Measurements from ENCODE around the gene PAM. TPM values are rescaled to one million over a fixed set of nuclear protein-coding genes. Genes with fewer than 3 reads are reported as not detected.

PAM gene
- total RNA-seq, 2 donors from 2014 or later = 2,512 to 4,531 TPM

DNA sequence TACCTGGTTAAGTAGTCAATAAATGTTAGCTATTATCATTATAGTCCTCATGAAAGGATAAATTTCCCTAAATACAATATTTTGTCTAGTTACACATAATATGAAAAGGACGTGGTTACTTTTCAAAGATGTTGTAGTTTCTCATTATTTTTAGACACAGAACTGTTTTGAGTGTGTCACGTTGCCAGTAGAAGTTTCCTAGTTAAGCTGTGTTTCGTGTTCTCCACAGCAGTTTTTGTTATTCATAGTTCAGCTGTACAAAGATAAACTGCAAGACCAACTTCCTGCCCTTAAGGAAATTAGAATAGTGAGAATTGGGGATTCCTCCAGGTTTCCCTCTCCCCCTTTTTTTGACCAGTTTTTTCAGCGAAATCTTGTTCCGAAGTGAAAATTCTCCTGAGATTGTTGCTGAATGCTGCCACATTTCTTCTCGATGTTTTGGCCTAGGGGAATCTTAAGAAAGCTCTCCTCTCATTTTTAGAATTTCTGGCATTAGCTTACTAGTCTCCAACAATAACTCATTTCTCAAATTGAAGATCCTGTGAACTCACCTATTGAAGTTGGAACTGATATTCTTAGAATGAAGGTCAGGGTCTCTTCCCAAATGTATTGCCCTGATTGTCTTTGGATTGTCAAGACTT, 176.1 kb downstream of the PAM start:
- no peak for DNase-seq (ENCODE audit: low spot score)
- Histone ChIP-seq H3K27me3 (no peaks in the 10 kb centered on the region), H3K4me3 (no peak overlapping the region), H3K36me3 (peaks cover 71% of the 10 kb centered on the region), H3K4me1 (peaks cover 0 to 39% of the 10 kb centered on the region in 2 donors), H3K27ac (peak overlapping the region in 1 of 2 donors; percentile 11), H3K9me3 (no peaks in the 10 kb centered on the region)
- TF ChIP-seq, protein P1, sequence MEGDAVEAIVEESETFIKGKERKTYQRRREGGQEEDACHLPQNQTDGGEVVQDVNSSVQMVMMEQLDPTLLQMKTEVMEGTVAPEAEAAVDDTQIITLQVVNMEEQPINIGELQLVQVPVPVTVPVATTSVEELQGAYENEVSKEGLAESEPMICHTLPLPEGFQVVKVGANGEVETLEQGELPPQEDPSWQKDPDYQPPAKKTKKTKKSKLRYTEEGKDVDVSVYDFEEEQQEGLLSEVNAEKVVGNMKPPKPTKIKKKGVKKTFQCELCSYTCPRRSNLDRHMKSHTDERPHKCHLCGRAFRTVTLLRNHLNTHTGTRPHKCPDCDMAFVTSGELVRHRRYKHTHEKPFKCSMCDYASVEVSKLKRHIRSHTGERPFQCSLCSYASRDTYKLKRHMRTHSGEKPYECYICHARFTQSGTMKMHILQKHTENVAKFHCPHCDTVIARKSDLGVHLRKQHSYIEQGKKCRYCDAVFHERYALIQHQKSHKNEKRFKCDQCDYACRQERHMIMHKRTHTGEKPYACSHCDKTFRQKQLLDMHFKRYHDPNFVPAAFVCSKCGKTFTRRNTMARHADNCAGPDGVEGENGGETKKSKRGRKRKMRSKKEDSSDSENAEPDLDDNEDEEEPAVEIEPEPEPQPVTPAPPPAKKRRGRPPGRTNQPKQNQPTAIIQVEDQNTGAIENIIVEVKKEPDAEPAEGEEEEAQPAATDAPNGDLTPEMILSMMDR (IDR thresholded peaks at IDR 0.05) = no peak

DNA sequence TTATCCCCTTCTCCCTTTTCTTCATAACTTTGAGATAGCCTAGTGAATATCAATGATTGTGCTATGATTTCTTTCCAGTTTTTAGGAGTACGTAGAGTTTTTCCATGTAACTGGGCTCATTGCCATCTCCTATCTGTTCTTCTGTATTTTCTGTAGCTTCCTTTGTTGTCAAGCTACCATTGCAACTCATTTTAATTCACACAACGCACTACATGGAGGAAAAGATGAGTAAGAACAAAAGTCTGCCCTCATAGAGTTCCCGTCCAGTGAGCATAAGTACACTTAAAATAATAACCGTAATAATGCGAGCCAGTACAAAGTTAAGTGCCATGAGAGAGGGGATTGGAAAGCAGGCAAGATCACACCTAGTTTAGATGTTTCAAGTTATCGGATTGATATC, 177.7 kb downstream of the PAM start:
- Histone ChIP-seq H3K27ac (no peak overlapping the region), H3K27me3 (no peaks in the 10 kb centered on the region), H3K36me3 (peaks cover 59% of the 10 kb centered on the region), H3K9me3 (no peaks in the 10 kb centered on the region), H3K4me3 (no peak overlapping the region), H3K4me1 (peaks cover 0 to 39% of the 10 kb centered on the region in 2 donors)
- DNase-seq (ENCODE audit: low spot score) = no peak
- TF ChIP-seq, protein P1 (IDR thresholded peaks at IDR 0.05) = no peak

DNA sequence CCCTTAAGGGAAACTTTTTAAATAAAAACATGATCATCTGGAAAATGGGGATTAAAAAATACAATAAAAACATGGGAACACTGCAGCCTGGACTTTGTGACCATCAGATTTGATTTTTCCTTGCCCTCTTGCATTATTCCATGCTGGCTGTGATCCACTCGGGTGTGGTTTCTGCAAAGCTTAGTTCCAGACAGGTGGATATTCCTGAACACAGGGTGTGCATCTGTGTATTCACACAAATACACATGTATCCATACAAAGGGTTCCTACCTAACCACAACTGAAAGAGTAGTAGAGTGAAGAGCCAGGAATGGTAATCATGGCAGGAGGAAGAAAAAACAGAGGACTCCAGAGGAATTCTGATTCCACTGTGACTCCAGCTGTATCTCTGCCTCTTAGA, 178.2 kb downstream of the PAM start:
- DNase-seq (ENCODE audit: low spot score) = no peak
- peaks cover 0 to 39% of the 10 kb centered on the region in 2 donors for H3K4me1 ChIP-seq
- H3K27me3 ChIP-seq = no peaks in the 10 kb centered on the region
- no peaks in the 10 kb centered on the region for H3K9me3 ChIP-seq
- TF ChIP-seq, protein P1 (IDR thresholded peaks at IDR 0.05) = no peak
- peaks cover 54% of the 10 kb centered on the region for H3K36me3 ChIP-seq
- no peak overlapping the region for H3K4me3 ChIP-seq
- H3K27ac ChIP-seq = no peak overlapping the region

DNA sequence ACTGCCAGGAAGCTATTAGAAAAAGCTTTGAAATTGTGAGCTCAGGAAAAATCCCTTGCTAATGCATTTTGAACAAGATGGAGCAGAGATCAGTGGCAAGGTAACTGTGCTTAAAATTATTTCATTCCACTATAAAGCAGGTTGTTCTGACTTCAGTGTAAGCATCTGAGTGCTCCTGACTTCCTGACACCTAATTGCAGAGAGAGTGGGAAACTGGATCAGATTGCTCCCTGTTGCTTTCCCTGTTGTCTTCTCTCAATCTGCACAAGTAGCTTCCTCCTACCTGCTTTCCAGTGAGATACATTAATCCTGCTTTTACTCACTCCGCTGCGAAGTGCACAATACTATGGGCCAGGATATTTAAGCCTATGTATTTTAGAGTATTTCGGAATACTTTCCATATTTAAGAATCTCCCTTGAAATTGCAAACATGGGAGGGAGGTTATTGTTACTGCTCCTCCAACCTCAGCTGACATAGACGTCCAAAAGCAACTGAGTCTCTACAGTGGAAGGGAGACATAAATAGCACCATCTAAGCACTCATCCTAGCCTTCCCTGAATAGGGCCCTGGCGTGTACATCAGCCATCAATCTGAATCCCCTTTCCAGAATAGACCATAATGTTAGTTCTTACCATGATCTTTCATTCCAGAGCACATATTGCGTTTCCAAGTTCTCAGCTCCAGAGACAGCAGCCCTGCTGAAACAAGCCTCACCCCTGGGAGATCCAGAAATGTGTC, 178.8 kb downstream of the PAM start:
- Histone ChIP-seq H3K9me3 (no peaks in the 10 kb centered on the region), H3K4me1 (peaks cover 0 to 43% of the 10 kb centered on the region in 2 donors), H3K36me3 (peaks cover 48% of the 10 kb centered on the region), H3K27me3 (no peaks in the 10 kb centered on the region), H3K4me3 (no peak overlapping the region), H3K27ac (no peak overlapping the region)
- TF ChIP-seq, protein P1 (IDR thresholded peaks at IDR 0.05) = no peak
- DNase-seq (ENCODE audit: low spot score) = no peak

DNA sequence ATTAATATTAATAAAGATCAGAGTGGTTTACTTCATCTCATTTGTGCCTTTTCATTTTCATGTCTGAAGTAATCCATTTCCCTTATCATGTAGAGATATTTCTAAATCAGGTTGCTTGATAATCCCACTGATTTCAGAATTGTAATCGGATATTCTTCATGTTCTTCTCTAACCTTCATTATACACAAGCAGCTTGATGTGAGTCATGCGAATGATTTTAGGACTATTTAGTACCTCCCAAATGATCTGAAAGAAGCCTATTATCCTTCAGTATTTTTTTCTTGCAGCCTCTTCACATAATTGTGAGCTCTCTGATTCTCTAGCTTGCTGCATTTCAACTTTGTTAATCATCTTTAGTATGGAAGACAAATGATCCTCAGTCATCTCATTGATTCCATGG, 182.8 kb downstream of the PAM start:
- Histone ChIP-seq H3K36me3 (peaks cover 34% of the 10 kb centered on the region), H3K27me3 (no peaks in the 10 kb centered on the region), H3K27ac (no peak overlapping the region), H3K9me3 (no peaks in the 10 kb centered on the region), H3K4me3 (no peak overlapping the region), H3K4me1 (peaks cover 0 to 26% of the 10 kb centered on the region in 2 donors)
- TF ChIP-seq, protein P1 (IDR thresholded peaks at IDR 0.05) = no peak
- no peak for DNase-seq (ENCODE audit: low spot score)
